Measurements from ENCODE around the gene THAP11. TPM values are rescaled to one million over a fixed set of nuclear protein-coding genes. Genes with fewer than 3 reads are reported as not detected.

The THAP11 gene
- total and polyA plus RNA-seq, 4 donors = 9.6 to 31.1 (median 24.6) TPM

DNA sequence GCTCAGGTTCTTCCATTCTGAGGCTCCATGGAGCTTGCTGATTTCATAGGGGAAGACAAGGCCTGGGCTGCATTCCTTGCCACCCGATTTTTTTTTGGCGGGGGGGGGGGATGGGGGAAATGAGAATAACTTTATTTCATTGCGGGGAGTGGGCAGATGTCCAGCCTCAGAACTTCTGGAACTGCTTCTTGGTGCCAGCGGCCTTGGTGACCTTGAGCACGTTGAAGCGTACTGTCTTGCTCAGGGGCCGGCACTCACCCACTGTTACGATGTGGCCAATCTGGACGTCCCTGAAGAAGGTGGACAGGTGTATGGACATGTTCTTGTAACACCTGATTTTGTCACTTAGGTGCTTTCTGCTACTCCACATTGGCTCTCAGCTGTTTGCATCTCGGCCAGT lies 13.7 kb downstream of the THAP11 start:
- 82 to 91% methylated on average over 10 of the region's 10 CpGs for WGBS, 2 donors
- peaks cover 0 to 34% (median 11%) of the 10 kb centered on the region in 5 donors for H3K4me1 ChIP-seq (ENCODE audit: control insufficient read depth in 5 of 5, insufficient read depth in 5 of 5, low read length in 5 of 5)

DNA sequence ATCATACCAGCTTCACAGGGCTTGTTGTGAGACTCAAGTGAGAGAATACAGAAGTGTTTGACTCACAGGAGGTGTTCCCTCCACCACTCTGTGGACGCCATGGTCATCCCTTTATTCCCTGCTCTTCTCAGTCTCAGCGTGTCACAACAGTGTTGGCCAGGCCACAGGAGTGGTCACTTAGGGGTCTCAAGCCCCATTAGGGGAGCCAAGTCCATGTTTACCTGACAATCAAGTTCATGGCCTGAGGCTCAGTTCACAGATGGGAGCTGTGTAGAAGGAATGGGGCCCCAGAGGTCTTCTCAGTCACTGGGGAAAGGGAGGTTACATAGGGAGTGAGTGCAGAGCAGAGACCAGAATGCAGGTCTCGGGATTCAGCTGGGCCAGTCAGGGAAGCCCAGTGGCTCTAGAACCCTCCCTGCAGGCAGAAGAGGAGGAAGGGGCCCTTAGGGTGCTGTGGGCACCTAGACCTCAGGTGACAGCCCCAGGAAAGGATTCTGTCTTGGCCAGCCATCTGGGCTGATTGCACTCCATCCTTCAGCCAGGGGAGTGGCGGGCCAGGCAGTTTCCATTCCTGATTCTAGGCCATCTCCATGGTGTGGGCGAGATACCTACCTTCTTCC lies 14.9 kb downstream of the THAP11 start:
- peak overlapping the region in 1 of 2 donors; percentile 7 for H3K9ac ChIP-seq (ENCODE audit: insufficient read depth in 1 of 2, low read length in 2 of 2)
- peaks cover 0 to 43% (median 12%) of the 10 kb centered on the region in 5 donors for H3K4me1 ChIP-seq (ENCODE audit: control insufficient read depth in 5 of 5, insufficient read depth in 5 of 5, low read length in 5 of 5)
- no peaks in the 10 kb centered on the region for H3K27me3 ChIP-seq (ENCODE audit: control insufficient read depth in 3 of 3, insufficient read depth in 3 of 3, low read length in 2 of 3)
- WGBS, 2 donors = 85 to 92% methylated on average over 5 of the region's 5 CpGs
- DNase-seq (no peak), ATAC-seq (ENCODE audit: insufficient read depth, low FRiP score) (no peak)
- H3K27ac ChIP-seq (ENCODE audit: low read depth in 1 of 2, low read length in 1 of 2) = peak overlapping the region; percentile 69 to 94
- TF ChIP-seq, protein P1, sequence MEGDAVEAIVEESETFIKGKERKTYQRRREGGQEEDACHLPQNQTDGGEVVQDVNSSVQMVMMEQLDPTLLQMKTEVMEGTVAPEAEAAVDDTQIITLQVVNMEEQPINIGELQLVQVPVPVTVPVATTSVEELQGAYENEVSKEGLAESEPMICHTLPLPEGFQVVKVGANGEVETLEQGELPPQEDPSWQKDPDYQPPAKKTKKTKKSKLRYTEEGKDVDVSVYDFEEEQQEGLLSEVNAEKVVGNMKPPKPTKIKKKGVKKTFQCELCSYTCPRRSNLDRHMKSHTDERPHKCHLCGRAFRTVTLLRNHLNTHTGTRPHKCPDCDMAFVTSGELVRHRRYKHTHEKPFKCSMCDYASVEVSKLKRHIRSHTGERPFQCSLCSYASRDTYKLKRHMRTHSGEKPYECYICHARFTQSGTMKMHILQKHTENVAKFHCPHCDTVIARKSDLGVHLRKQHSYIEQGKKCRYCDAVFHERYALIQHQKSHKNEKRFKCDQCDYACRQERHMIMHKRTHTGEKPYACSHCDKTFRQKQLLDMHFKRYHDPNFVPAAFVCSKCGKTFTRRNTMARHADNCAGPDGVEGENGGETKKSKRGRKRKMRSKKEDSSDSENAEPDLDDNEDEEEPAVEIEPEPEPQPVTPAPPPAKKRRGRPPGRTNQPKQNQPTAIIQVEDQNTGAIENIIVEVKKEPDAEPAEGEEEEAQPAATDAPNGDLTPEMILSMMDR (IDR thresholded peaks at IDR 0.05; ENCODE audit: control extremely low read depth, extremely low read depth) = no peak
- H3K9me3 ChIP-seq (ENCODE audit: control insufficient read depth in 4 of 4, insufficient read depth in 3 of 4, low read length in 3 of 4) = no peaks in the 10 kb centered on the region
- no peak overlapping the region for H3K4me3 ChIP-seq
- H3K36me3 ChIP-seq (ENCODE audit: control insufficient read depth in 4 of 4, insufficient read depth in 4 of 4, low read length in 4 of 4) = peaks cover 0 to 9% (median 6%) of the 10 kb centered on the region in 4 donors

More for the DNA sequence above, 13.7 kb downstream of the THAP11 start:
- DNase-seq (no peak), ATAC-seq (ENCODE audit: insufficient read depth, low FRiP score) (no peak)
- Histone ChIP-seq H3K9me3 (ENCODE audit: control insufficient read depth in 4 of 4, insufficient read depth in 3 of 4, low read length in 3 of 4) (no peaks in the 10 kb centered on the region), H3K27ac (ENCODE audit: low read depth in 1 of 2, low read length in 1 of 2) (peak overlapping the region in 1 of 2 donors; percentile 58), H3K27me3 (ENCODE audit: control insufficient read depth in 3 of 3, insufficient read depth in 3 of 3, low read length in 2 of 3) (no peaks in the 10 kb centered on the region), H3K36me3 (ENCODE audit: control insufficient read depth in 4 of 4, insufficient read depth in 4 of 4, low read length in 4 of 4) (peaks cover 0 to 7% (median 3%) of the 10 kb centered on the region in 4 donors), H3K9ac (ENCODE audit: insufficient read depth in 1 of 2, low read length in 2 of 2) (no peak overlapping the region), H3K4me3 (no peak overlapping the region)
- TF ChIP-seq, protein P1 (IDR thresholded peaks at IDR 0.05; ENCODE audit: control extremely low read depth, extremely low read depth) = no peak

DNA sequence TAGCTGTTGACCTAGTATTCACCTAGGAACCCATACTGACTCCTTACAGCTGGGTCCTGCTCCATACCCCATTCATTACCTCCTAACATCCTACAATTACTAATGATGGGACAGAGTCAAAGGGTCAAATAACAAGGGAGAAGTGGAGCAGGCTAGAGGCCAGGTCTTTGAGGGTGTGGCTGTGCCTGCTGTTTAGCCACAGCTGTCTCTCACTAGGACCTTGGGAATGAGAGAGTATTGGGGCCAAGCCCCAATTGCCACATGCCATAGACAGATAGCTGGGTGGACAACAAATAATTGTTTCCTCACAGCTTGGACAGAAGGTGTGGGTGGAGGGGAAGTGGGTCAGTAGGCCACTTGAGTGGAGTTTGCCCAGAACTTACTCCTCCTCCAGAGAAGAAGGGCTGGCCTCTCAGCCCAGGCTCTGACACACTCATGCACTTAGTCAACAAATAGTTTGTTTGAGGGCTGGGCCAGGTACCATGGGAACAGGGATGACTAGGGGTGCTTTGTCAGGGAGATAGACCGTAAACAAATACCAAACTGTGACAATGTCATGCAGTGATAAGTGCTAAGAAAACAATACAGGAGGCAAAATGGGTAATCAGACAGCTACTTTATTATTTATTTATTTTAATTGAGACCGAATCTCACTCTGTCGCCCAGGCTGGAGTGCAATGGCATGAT lies 15.6 kb downstream of the THAP11 start:
- Histone ChIP-seq H3K27ac (ENCODE audit: low read depth in 1 of 2, low read length in 1 of 2) (peak overlapping the region; percentile 84 to 94), H3K9ac (ENCODE audit: insufficient read depth in 1 of 2, low read length in 2 of 2) (peak overlapping the region in 1 of 2 donors; percentile 17), H3K27me3 (ENCODE audit: control insufficient read depth in 3 of 3, insufficient read depth in 3 of 3, low read length in 2 of 3) (no peaks in the 10 kb centered on the region), H3K36me3 (ENCODE audit: control insufficient read depth in 4 of 4, insufficient read depth in 4 of 4, low read length in 4 of 4) (peaks cover 0 to 9% (median 6%) of the 10 kb centered on the region in 4 donors), H3K4me1 (ENCODE audit: control insufficient read depth in 5 of 5, insufficient read depth in 5 of 5, low read length in 5 of 5) (peaks cover 0 to 49% (median 12%) of the 10 kb centered on the region in 5 donors), H3K4me3 (no peak overlapping the region), H3K9me3 (ENCODE audit: control insufficient read depth in 4 of 4, insufficient read depth in 3 of 4, low read length in 3 of 4) (no peaks in the 10 kb centered on the region)
- DNase-seq (peak in 2 of 3 donors; percentile 39 to 44), ATAC-seq (ENCODE audit: insufficient read depth, low FRiP score) (peak; percentile 91)
- TF ChIP-seq, protein P1 (IDR thresholded peaks at IDR 0.05; ENCODE audit: control extremely low read depth, extremely low read depth) = no peak
- 32 to 69% methylated on average over 3 of the region's 3 CpGs for WGBS, 2 donors

Measured in lung (tissue), 12 donors.